Activated CD8-positive, alpha-beta memory T cell treated with anti-CD3 and anti-CD28 coated beads for 36 hours (primary cell): ENCODE results near the gene PRSS21. TPM values are rescaled to one million over a fixed set of nuclear protein-coding genes. Genes with fewer than 3 reads are reported as not detected.

Experiments used
- CTCF ChIA-PET: fragments of 350-600 bp; sonication (Branson Sonifier 250); formaldehyde crosslinking; loops from one replicate; lab custom pipeline; 2021; ENCODE audit warnings: antibody characterized with exemption; lab: Charles Lee
- POLR2A ChIA-PET: fragments of 350-600 bp; sonication (Branson Sonifier 250); formaldehyde crosslinking; loops from one replicate; lab custom pipeline; 2021; ENCODE audit warnings: antibody characterized with exemption; lab: Charles Lee
- total RNA-seq, 2 experiments: library from RNA; stranded (reverse); gene quantifications; one replicate each; pipeline ENCODE4 v1.2.3, GENCODE V29; 2021

The PRSS21 gene
- total RNA-seq, 2 experiments from 2014 or later, result 10.5 to 11.1 TPM

DNA sequence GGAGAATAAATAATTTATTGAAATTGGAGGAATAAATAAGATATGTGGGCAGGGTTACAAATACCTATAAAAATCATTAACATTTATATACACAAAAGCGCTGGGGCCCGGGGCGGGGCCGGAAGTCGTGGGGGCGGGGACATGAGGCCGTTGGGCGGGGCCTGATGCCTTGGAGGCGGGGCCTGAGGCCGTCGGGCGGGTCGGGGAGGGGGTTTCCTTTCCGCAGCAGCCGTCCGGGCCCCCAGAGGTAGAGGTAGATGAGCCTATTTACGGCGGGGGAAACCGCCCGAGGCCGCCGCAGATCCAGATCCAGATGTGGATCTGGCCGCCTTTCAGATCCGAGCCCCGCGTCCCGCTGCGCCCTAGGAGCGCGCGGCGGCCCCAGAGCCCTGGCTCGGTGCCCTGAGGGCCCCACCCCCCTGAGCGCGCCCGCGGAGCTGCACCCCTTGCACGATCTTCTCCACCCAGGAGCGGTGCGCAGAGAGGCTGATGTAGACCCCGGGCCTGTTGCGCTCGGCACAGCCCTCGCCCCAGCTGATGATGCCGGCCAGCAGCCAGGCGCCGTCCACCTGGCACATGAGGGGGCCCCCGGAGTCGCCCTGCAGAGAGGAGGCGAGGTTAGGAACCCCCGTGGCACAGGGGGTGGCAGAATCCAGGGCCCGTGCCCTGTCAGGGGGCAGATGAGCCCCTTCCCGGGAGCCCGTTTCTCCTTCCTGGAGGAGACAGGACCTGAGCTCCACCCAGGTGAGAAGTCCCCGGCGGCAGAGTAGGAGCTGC is 35.9 kb downstream of the PRSS21 start:
- CTCF ChIA-PET, result no interaction called here
- POLR2A ChIA-PET, result no interaction called here

DNA sequence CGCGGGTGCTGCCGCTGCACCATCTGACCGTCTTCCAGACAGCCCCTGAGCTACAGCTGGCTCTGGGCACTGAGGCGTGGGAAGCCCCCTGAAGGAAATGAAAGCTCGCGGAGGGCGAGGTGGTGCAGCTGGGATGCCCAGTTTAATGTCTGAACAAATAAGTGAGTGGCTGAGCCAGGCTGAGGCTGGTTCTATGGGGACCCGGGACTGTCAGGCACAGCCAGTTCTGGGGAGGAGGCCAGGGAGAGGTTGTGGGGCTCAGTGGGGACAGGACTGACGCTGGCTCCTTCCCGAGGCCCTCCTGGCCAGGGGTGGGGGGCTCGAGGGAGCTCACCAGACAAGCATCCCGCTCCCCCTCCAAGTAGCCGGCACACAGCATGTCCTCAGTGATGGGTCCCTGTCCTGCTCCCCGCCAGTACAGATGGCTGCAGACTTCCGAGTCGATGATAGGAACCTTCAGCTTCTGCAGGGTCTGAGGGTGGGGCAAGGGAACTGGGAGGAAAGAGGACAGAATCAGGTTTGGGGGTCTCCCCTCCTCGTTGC is 36.6 kb downstream of the PRSS21 start:
- ChIA-PET CTCF (interaction anchor here (0.5 to 1.5 kb wide), 3 partner anchors 10 to 33 kb away, joined by 3 to 9 read pairs (median 3); no protein-coding TSS in a partner anchor), POLR2A (no interaction called here)

DNA sequence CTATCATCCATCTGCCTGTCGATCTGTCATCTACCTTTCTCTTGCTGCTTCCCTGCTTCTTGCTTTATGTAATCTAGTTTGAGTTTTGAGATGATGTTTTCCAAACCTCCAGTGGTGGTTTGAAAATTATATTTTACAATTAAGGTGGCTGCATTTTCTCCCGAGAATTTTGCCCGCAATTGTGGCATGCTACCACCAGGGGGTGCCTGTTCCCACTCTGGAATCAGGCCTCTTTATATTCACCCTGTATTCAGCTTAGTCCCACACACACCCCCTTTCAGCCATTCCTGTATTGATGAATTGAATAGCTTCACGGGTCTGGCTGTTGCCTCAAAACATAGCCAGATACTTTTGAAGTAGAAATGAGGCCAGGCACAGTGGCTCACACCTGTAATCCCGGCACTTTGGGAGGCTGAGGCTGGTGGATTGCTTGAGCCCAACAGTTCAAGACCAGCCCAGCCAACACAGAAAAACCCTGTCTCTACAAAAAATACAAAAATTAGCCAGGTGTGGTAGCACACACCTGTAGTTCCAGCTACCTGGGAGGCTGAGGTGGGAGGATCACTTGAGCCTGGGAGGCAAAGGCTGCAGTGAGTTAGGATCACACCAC is 37.8 kb downstream of the PRSS21 start:
- CTCF ChIA-PET, result interaction anchor here (0.6 to 1.5 kb wide), 6 partner anchors 12 to 90 kb away, joined by 3 to 9 read pairs (median 4); no protein-coding TSS in a partner anchor
- POLR2A ChIA-PET, result no interaction called here

DNA sequence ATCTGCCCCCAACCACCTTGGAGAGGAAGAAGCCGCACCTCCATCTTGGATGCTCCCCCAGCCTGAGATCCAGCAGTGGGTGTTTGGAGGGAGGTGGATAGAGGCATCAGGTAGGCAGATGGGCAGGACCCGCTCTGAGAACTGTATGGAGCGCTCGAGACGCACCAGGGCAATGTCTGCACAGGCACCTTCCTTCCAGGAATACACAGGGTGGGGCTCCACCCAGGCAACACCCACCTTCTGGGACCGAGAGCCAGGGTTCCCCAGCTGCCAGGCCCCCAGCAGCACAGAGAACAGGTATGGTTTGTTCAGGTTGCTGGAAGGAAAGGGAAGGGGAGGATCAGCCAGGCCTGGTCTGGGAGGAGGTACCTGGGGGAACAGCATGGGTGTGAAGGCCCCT is 38.5 kb downstream of the PRSS21 start:
- POLR2A ChIA-PET, result no interaction called here
- CTCF ChIA-PET, result interaction anchor here (1.2 kb wide), 1 partner anchor 71 kb away, joined by 3 read pairs; no protein-coding TSS in a partner anchor

DNA sequence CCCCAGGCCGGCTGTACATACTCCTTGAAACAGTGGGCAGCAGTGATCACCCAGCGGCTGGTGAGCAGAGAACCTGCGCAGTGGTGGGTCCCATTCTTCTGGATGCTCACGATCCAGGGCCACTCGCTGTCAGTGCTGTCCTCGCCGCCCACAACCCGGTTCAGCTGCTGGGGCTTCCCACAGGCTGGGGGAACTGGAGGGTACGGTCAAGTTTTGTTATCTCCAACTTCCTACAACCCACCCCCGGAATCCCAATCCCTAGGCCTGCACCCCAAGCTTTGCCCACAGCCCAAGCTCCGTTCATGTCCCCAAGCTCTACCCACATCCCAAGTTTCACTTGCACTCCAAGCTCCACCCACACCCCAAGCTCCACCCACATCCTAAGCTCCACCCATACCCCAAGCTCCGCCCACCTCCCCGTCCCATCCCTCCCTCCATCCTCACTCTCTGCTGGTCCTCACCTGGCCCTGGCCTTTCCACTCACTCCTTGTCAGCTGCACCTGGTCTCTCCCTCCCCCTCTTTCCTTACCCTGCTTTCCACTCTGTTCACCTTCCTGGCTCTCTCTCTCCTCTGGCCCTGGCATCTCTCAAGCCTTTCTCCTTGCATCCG is 39.1 kb downstream of the PRSS21 start:
- CTCF ChIA-PET, result interaction anchor here (0.7 to 0.9 kb wide), 3 partner anchors 12 to 517 kb away, joined by 3 to 4 read pairs (median 3); no protein-coding TSS in a partner anchor

DNA sequence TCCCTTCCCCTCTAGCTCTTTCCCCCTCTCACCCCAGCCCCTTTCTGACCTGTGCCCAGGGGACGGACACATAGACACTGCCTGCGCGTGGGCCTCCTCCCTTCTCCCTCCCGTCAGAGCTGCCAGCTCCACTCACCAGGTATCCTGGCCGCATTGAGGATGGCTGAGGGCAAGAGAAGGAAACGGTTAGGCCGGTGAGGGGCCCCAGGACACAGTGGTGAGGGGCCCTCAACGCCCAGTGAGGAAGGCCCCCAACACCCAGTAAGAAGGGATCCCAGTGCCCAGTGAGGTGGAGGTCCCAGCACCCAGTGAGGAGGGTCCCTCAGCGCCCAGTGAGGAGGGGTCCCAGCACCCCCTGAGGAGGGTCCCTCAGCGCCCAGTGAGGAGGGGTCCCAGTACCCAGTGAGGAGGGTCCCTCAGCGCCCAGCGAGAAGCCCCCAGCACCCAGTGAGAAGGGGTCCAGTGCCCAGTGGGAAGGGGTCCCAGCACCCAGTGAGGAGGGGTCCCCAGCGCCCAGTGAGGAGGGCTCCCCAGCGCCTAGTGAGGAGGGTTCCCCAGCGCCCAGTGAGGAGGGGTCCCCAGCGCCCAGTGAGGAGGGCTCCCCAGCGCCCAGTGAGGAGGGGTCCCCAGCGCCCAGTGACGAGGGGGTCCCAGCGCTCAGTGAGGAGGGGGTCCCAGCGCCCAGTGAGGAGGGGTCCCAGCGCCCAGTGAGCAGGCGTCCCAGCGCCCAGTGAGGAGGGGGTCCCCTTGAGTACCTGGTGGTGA is 39.8 kb downstream of the PRSS21 start:
- ChIA-PET CTCF (interaction anchor here (0.7 to 0.9 kb wide), 3 partner anchors 11 to 518 kb away, joined by 3 to 4 read pairs (median 3); no protein-coding TSS in a partner anchor), POLR2A (interaction anchor here (0.8 kb wide), 1 partner anchor 11 kb away, joined by 6 read pairs; no protein-coding TSS in a partner anchor)

More for the DNA sequence above, 39.1 kb downstream of the PRSS21 start:
- POLR2A ChIA-PET, result interaction anchor here (0.8 kb wide), 1 partner anchor 12 kb away, joined by 6 read pairs; no protein-coding TSS in a partner anchor

DNA sequence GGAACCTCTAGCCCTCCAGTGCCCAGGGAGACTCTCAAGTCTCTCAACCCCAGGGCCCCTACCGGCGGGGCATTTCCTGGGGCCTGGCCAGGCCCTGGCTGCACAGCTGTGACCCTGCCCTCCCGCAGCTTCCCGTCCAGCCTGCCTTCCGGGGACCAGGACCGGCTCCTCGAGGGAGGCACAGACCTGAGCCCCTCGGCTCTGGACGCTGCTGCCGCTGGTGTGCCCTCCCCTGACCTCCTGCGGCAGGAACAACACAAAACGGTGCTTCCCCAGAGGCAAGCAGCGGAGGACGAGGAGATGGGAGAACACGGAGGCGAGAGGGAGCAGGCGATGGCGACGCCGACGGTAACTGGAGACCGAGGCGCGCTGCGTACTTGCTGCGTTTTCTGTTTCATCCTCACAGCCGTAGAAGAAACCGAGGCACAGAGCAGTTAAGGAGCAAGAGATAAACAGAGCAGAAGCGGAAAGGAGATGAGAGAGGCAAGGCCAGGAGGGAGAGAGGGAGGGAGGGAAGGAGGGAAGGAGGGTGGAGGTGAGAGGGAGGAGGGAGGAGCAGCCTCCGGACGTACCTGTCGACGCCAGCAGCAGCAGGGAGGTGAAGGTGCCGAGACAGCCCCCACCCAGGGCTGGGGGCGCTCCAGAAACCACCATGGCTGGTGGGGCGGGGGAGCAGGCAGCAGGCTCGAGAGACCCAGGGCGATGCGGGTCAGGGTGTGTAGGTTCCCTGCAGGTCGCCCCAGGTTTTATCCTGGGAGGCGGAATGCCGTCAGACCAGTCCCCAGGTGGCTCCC is 40.6 kb downstream of the PRSS21 start, which contains the start of gene PRSS22:
PRSS22 (minus strand) TSS at position 720 of the 794 bp plus-strand sequence; CDS start at position 654, 66 bp downstream.
- POLR2A ChIA-PET, result no interaction called here
- CTCF ChIA-PET, result no interaction called here

DNA sequence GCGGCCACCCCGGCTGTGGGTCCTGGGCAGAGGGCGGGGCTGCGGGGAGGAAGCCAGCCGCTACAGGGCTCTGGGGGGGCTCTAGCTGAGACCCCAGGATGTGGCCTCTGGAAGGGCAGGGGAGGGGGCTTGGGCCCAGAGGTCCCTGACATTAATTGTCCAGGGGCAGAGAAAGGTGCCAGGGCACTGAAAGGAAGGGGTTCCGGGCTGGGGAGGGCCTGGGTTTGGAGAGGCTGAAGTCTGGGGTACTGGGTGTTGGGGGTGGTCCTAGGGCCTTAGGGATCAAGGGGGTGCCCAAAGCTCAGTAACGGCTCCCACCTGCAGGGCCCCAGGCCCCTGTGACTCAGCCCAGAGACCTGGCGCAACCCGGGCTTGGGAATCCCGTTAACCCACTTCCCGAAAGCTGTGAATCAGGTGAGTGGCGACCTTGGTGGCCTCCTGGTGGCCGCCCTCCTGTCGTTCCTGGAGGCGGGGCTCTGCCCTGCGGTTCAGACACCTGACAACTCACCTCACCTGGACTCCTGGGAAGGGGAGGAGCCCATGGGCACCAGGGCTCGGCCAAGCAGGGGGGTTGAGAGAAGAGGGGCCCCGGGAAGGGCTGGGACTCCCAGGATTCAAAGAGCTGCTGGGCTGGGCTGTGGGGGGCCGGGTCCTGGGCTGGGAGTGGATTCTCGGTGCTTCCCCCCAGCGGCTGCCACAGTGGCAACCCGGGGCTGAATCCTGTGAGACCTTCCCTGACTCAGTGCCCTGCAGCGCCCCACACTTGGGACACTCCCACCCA is 41.4 kb downstream of the PRSS21 start:
- CTCF ChIA-PET, result interaction anchor here (0.6 to 1.2 kb wide), 3 partner anchors 10 to 20 kb away, joined by 3 to 4 read pairs (median 3); no protein-coding TSS in a partner anchor
- POLR2A ChIA-PET, result no interaction called here

DNA sequence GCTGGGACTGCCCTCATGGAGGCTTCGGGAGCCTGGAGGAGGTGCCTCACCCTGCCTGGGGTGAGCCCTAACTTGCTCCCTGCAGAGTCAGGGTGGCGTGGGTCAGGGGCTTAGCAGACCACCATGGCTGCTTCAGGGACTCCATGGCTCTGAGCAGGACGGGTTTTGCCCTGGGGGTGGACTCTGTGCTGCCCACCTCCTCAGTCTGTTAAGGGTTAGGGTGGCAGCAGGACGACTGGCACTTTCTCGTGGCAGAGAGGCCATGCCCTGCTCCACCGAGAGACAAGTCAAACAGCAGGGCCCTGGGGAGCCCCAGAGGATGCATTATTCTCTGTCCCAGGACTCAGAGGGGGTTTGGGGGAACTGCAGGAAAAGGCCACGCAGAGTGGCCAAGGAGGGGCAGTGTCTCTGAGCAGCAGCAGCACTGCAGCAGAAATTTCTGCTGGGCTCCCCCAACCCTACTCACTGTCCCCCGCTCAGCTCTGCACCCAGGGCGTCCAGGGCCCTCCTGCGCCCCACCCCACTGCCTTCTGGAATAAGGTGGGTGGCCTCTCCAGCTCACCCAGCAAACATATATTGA is 42.7 kb downstream of the PRSS21 start:
- CTCF ChIA-PET, result interaction anchor here (1.2 kb wide), 1 partner anchor 18 kb away, joined by 3 read pairs; no protein-coding TSS in a partner anchor
- POLR2A ChIA-PET, result no interaction called here

DNA sequence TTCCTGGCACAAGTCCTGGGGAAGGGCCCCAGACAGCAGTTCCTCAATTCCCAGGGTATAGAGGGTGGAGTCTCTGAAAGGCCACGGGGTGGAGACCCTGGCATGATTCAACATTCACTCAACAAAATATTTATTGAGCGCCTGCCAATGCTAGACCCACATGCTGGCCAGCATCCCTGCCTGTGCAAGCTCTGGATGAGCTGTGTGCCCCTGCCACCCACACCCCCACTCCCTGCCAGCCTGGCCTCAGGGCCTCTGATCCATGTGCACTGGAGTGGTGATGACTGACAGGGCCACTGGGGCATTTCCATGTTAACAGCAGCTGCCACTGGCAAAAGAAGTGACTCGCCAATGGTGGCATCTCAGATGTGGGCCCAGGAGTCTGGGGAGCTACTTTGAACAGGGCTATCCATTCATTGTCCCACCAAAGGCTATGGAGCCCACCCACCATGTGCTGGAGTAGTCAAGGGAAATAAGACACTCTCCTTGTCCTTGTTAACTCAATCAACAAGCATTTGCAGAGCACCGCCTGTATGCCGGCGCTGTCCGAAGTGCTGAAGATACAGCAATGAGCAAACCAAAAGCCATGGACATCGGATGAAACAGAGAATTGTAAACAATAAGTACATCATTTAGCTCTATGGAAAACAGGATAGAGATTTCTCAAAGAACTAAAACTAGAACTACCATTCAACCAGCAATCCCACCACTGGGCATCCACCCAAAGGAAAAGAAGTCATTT is 44.0 kb downstream of the PRSS21 start:
- POLR2A ChIA-PET, result no interaction called here
- CTCF ChIA-PET, result interaction anchor here (0.8 kb wide), 1 partner anchor 19 kb away, joined by 4 read pairs; no protein-coding TSS in a partner anchor

DNA sequence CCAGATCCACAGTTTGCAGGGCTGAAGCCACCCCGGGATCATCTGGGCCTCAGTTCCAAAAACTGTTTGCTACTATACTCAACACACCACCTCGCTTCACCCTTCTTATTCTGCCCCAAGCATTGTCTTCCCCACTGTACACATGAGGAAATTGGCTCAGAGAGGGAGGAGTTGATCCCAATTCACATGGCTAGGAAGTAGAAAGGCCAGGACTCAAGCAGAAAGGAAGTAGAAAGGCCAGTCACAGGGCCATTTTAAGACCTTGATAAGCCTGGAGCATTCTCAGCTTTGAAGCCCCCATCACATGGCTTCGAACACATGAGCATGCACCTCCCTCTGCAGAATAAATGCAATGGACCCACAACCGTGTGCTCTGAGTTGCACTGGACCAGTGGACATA is 48.6 kb downstream of the PRSS21 start:
- CTCF ChIA-PET, result interaction anchor here (1.6 kb wide), 1 partner anchor 27 kb away, joined by 5 read pairs; no protein-coding TSS in a partner anchor
- POLR2A ChIA-PET, result no interaction called here

DNA sequence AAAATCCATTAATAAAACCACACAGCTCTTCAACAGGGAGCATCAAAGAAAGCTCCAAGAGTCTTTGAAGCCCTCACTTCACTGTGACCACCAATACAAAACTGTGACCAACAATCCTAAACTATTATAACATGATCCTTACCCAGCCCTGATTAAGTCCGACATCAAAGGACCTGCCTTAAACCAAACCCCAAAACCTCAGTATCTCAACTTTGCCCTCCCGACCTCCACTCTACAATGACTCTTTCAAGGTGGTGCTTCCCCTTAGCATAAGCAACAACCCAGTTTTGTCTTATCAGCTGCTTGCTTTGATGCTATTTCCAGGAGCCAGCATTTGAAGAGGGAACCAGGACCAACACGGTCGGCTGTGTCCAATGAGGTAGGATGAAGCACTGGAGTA is 49.4 kb downstream of the PRSS21 start:
- ChIA-PET POLR2A (no interaction called here), CTCF (interaction anchor here (1.6 kb wide), 1 partner anchor 28 kb away, joined by 5 read pairs; no protein-coding TSS in a partner anchor)

DNA sequence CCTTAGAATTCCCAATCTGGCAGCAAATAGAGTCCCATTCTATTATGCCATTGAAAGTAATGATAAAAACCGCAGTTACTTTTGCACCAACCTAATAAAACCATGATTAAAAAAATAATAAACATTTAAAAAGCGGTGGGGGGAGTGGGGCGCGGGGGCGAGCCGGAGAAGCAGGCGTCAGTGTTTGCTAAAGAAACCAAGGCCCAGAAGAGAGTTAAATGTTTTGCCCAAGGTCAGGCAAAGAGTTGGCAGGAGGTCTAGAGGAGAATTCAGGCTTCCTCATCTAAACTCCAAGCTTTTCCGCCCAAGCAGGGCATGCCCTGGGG is 50.6 kb downstream of the PRSS21 start:
- ChIA-PET CTCF (interaction anchor here (0.7 to 1.8 kb wide), 22 partner anchors 11 to 335 kb away, joined by 3 to 19 read pairs (median 4); partner anchors contain the start of genes FLYWCH2, PRSS41 and SRRM2), POLR2A (interaction anchor here (0.5 to 1.2 kb wide), 5 partner anchors 15 to 117 kb away, joined by 3 to 9 read pairs (median 5); partner anchors contain the start of genes ELOB and FLYWCH2)

DNA sequence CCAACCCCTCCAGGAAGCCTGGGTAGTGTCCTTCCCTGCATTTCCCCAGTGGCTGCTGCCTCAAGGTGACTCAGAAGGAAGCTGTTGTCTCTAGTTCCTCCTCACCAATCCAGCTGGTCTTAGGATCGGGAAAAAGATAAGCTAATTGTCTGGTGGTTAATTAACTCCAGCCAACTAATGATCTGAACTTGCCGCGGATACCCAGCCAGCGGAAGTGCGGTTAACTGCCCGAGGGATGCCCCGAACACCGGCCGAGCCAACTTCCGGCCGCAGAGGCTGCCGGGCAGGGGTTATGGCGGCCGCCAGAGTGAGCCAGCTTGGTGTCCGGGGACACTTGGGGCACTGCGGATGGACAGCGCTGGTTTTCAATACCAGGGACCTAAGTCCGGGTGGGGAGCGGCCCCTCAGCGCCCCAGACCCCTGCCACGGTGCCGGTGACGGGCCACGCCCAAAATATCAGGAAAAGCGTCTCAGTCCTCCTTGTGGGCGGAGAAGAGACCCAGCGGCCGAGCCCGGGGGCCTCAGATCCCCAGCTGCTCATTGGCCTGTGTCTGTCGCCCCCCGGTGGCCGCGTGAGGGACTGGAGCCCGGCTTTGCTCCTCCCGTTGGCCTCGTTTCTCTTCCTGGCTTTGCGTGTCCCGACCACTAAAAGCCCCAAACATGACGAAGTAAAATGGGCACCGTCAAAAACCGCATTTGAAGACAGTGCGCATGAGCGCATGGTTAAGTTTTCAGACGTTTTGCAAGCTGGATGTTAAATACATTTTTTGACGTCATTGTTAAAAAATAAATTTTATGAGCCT is 51.2 kb downstream of the PRSS21 start:
- POLR2A ChIA-PET, result interaction anchor here (0.5 to 1.4 kb wide), 9 partner anchors 12 to 186 kb away, joined by 3 to 9 read pairs (median 4); partner anchors contain the start of genes ELOB, FLYWCH2 and KCTD5
- CTCF ChIA-PET, result interaction anchor here (0.7 to 1.8 kb wide), 28 partner anchors 9 to 336 kb away, joined by 3 to 19 read pairs (median 4); partner anchors contain the start of genes FLYWCH1, FLYWCH2, PRSS41 and SRRM2
